GM21381 (cell line): ENCODE measurements around the gene ANO5.
"Not testable (repeated sequence)": the region's sequence is repeated elsewhere in the genome, so short reads cannot be mapped to it uniquely, and the experiment has no call there.

Source experiments
- ATAC-seq: cut with Tn5 transposase; IDR thresholded peaks from one replicate; pipeline ENCODE4 v1.9.1; 2021; ENCODE audit warnings: mild to moderate bottlenecking, moderate library complexity; ENCODE audit not compliant: unreplicated experiment

Gene ANO5

DNA sequence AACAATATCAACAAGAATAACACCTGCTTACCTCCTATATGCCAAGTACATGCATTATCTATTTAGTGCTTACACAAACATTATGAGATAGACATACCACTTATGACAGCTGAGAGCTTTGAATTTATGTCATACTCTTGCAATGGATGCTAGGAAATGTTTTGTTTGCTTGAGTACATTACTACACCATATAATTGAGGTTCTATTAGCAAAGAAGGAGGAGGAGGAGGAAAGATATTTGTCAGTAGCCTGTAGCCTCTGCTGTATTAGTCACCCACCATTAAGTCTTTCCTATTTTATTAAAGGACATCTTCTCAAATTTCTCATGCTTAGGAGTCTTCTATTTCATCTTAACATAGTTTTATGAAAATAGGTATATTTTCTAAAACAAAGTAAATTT, 6.4 kb downstream of the ANO5 start:
- no peak for ATAC-seq

DNA sequence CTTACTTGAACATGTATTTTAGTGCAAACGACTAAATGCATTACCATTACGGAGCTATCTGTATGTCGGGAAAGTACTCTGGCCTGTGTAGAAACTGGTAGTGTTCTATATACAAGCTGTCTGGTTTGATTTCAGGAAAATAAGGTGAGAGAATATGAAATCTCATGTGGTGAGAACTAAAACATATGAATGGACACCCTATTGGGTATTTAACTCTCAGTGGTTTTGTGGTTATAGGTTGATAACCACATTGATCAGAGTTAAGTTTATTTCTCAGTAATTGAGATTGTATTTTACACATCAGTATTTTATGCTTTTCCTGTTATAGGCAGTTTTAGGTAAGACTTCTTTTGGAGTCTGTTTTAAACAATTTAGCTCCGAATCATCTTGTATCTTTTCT, 10.4 kb downstream of the ANO5 start:
- peak; percentile 79 for ATAC-seq

DNA sequence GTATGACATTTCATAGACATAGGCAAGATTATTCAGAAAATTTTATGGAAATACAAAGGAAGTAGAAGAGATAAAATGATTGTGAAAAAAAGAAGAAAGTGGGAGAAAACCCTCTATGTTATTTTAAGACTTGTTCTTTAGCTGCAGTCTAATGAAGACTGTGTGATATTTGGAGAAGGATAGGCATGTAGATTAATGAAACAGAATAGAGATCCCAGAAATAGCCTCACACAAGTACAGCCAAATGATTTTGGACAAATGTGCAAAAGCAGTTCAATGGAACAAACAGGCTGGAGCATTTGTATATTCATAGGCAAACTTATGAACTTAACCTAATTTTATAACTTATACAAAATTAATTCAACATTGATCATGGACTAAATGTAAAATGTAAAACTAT, 14.3 kb downstream of the ANO5 start:
- no peak for ATAC-seq

DNA sequence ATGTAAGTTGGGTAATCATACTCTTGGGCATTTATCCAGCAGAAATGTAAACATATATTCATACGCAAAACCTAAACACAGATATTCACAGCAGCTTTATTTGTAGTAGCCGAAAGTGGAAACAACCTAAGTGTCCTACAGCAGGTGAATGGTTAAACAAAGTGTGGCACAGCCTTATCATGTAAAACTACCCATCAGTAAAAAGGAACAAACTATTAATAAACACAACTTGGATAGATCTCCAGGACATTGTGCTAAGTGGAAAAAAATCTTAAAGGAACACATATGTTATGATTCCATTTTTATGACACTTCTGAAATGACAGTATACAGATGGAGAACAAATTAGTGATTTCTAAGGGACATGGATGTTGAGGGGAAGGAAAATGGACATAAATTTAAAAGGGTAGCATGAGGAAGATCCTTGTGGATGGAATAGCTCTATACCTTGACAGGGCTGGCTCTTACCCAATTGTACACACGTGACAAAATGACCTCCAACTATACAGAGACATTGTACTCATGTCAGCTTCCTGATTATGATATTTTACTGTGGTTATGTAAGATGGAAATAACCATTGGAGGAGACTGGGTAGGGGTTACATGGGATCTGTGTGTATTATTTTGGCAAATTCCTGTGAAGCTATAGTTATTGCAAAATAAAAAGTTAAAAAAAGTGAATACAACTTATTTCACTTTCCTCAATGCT, 15.4 kb downstream of the ANO5 start:
- no peak for ATAC-seq

DNA sequence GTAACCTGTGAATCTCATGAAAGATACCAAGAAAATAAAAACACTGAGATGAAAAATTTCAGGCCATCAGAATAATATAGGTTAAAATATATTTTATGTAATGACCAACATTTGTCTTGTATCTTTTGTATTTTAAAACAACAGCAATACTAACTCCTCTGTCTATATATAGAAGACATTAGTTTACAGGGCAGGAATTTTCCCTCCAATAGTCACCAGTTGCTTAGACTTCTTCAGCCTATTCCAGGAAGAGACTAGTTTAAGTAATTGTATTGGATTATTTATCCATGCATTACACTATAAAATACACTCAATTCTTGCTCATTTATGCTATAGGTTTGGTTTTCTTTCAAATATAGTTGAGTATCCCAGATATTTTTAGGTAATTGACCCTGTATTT, 24.1 kb downstream of the ANO5 start:
- no peak for ATAC-seq

DNA sequence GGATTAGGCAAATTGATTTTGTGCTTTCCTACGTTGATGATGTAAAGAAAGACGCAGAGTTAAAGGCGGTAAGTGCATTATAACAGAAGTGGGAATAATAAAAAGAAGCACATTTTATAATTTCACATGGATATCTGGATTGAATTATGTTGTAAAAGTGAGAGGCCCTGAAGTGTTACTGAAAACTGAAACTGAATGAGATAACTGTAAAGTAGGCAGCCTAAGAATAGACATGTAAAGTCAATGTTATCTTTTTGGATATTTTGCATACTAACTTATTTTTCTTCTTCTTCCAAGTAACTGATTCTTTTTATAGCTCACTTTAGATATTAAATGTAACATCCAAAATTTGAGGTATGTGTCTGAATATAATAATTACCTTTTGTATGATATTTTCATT, 28.3 kb downstream of the ANO5 start:
- no peak for ATAC-seq

DNA sequence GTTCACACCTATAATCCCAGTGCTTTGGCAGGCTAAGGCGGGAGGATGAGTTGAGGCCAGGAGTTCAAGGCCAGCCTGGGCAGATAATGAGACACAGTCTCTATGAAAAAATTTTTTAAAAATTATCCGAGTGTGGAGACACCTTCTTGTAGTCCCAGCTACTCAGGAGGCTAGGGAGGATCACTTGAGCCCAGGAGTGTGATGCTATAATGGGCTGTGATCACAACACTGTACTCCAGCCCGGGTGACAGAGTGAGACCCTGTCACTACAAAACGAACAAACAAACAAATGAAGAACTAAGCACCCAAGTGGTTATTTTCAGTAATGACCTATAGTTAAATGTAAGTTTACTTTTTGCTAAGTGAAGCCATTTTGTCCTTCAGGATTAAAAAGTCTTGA, 32.3 kb downstream of the ANO5 start:
- ATAC-seq, result no peak

DNA sequence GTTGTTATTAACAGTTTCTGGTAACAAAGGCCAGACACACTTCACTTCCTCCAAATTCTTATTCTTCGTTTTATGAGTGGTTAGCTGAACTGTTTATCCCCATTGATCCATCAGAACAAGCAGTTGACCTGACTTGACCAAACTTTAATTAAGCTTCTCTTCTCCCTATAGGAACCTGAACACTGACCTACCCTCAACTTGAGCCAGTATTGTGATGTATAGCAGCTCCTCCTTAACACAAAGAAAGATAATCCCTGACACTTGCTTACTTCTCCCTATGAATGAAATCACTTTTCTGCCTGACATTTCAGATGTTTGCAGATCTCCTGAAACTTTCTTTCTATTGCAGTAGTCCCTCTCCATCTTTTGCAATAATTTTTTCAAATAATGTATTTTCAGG, 41.9 kb downstream of the ANO5 start:
- ATAC-seq, result no peak

DNA sequence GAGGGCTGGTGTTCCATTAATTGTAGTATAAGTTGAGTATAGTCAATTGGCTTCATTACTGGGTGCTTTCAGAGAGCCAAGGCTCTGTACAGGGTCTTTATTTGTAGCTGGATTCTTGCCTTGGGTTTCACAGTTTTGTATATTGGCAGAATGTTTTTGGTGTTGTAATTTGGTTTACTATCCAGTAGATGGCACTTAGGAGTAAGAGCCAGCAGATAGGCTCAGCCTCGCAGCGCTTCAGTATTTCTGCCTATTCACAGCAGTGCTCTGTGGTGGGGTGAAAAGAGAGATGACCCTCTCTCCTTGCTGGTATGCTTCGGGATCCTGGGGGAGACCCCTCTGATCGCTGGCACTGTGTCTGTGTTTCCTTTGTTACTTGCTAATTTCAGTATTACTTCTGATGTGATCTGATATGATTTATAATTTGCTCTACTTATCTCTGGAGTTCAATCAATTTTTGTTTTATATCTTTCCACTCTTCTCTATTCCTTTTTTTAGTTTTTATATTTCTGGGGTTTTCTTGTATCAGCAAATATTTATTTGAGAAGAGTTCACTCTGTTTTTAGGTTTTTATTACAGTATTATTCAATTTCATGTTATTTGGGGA, 52.2 kb downstream of the ANO5 start:
- ATAC-seq, result peak; percentile 92

DNA sequence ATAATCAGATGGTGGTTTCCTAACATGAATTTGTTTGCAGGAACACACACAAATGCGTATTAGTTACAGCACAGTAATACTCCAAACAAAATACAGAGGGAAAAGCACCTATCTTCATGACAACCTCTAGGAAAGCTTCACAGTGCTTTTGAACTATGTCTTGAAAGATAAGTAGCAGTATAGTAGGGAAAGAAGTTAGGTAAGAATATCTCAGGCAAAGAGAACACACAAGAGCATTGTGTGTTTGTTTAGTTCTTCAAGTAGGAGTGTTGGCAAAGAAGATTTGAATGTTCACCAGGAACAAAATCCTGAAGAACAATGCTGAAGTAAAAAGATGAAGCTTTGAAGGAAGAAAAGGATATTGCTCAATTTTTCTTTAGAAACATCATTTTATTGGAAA, 54.1 kb downstream of the ANO5 start:
- ATAC-seq, result no peak

DNA sequence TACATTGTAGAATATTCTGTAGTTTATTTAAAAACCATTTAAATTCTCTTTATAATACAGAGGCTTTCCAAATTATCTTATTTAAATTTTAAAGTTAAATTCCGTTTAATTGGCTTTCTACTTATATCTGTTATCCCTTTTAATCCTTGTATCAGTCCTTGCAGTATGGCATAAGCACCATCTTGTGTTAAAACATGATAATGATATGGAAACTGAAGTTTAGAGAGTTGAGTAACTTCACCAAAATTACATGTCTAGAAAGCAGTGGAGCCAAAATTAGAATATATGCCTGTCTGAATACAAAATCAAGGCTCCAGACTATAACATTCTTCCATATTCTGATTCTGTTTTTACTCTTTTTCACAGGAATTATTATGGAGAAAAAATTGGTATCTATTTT, 57.0 kb downstream of the ANO5 start:
- no peak for ATAC-seq

DNA sequence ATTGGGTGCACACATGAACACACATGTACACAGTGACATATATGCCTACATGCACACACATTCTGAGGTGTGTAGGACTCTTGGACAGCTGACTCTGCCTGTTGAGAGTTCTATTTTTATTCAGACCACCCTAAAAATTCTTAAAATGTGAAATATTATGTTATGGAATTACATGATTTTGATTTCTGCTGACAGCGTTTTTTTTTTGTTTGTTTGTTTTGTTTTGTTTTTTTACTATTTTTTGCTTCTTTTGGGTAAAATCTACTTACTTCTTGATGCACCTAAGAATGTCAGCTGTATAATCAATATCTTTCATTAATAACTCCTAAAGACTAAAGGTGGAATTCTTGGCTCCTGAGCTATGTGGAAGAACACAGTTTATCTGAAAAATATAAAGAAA, 64.0 kb downstream of the ANO5 start:
- no peak for ATAC-seq

DNA sequence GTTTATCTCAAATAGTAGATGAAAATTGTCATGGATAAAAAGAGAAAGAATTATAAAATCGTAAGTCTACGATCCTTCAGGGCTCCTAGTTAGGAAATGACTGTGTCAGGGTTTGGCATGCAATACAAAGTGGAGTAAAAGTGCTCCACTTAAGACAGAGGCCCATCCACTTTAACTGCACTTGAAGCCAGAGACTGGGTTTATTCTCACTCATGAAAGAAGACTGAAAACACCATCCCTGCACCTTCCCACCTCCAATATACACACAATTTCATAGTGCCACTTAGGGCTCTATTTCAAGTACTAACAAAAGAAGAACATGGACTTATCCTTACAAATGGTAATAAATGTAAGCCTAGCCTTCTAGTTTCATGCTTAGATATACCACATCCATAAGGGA, 70.7 kb downstream of the ANO5 start:
- no peak for ATAC-seq

DNA sequence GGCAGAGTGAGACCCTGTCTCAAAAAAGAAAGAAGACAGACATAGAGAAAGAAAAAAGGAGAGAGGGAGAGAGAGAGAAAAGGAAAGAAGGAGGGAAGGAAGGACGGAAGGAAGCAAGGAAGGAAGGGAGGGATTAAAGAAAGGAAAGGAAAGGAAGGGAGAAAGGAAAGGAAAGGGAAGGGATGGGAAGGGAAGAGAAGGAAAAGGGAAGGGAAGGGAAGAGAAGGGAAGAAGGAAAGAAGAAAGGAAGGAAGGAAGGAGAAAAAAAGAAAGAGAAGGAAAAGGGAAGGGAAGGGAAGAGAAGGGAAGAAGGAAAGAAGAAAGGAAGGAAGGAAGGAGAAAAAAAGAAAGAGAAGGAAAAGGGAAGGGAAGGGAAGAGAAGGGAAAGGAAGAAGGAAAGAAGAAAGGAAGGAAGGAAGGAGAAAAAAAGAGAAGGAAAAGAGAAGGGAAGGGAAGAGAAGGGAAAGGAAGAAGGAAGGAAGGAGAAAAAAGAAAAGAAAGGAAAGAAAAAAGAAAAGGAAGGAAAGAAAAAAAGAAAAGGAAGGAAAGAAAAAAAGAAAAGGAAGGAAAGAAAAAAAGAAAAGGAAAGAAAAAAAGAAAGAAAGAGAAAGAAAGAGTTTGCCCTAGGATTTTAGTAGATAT, 76.2 kb downstream of the ANO5 start:
- not testable (repeated sequence) for ATAC-seq

DNA sequence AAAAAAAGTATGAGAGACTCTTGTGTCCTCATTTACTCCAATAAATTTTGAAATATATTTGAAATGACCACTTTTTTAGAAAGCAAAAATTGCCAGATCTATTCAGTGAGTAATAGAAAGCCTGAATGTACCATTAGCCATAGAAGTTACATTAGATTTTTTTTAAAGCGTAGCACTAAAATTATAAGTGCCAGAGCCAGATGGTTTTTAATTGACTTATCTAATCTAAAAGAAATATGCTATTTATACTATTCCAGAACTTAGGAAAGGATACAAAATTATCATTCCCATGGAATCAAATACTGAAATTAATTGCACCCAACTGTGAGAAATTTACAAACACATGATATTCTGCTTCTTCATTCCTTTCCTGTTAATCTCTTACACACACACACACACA, 80.9 kb downstream of the ANO5 start:
- no peak for ATAC-seq

DNA sequence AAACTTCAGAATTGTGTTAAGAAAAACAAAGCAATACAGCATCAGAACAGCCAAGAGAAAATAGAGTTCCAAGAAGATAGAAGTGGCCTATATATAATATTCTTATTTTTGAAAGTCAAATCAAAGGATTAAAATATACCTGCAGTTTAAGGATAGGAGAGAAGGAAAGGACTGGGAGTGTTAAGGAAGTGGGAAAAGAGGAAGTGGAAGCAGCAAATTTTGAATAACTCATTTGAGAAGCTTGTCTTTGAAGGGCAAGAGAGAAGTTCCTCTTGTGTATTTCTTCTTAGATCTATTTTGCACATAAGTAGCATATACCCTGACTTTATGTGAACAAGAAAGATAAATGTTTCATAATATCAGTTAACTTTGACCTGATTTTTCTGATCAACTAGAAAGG, 82.7 kb downstream of the ANO5 start:
- no peak for ATAC-seq

DNA sequence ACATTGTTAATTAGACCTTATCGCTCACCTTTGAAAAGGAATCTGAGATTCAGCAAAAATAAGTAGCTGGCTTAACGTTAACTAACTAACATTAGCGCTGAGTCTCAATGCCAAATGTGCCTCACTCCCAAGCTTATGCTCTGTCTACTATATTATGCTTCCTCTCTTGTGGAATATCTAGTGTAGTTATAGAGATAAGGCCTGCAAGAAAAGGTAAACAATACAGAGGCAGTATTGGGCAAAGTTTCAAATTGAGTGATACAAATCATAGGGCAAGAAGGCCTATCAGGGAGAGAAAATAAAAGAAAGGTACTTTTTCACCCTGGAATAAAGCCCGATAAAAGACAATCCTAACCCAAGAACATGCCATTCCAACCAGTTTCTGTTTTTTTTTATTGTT, 83.7 kb downstream of the ANO5 start:
- ATAC-seq, result no peak

DNA sequence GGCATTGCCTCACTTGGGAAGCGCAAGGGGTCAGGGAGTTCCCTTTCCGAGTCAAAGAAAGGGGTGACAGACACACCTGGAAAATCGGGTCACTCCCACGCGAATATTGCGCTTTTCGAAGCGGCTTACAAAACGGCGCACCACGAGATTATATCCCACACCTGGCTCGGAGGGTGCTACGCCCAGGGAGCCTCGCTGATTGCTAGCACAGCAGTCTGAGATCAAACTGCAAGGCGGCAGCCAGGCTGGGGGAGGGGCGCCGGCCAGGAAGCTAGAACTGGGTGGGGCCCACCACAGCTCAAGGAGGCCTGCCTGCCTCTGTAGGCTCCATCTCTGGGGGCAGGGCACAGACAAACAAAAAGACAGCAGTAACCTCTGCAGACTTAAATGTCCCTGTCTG, 92.1 kb downstream of the ANO5 start:
- ATAC-seq, result not testable (repeated sequence)

DNA sequence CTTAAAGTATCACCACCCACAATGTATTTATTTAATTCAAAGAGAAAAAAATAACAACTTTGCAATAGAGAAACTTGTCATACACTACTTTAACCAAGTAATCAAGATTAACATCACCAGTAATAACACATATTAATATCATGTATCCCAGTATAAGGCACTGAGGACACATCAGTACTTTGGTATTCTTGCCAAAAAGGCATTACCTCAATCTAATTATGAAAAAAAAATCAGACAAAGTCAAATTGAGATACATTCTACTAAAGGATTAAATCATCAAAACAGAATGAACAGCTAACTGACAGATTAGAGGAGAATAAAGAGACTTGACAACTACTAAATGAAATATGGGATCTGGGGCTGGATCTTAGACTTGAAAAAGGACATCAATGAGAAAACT, 109.5 kb downstream of the ANO5 start:
- ATAC-seq, result no peak

DNA sequence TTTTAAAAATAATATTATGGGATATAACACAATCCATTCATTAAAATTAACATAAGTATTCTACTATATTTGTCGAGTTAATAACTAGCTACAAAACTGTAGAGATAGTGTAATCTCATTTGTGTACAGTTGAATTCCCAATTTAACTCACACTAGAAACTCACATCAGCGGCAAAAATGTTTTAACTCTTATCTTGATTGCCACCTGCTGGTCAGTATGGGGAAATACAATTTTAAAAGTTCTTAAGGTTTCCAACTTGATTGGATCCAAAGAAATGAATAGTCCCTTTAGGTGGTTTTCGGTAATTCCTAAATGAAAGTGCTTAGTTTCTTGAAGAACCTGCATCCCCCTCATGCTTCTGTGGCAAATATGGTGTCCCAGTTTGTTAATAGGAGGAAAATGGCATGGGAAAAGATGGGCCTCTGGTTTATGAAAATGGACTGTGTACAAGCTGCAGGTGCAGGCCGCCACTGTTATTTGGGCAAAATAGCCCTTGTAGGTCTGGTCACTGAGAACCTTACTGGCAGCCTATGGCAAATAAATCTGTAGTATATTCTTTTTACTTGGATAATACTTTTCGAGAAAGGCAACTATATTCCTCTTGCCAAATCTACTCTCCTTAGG, 111.6 kb downstream of the ANO5 start:
- ATAC-seq, result peak; percentile 64

DNA sequence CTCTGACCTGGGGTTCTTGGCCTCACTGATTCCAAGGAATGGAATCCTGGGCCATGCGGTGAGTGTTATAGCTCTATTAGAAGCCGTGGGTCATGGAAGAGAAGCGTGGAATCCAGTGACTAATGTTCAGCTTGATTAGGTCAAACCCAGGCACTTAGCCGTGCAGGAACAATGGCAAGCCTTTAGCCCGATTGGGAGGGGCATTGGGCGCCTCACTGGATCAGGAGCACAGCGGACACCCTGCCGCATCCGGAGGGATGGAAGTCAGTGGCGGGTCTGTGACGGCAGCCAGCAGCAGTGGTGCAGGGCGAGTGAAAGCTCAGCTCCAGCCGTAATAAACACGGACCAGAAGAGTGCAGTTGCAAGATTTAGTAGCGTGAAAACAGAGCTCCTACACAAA, 124.8 kb downstream of the ANO5 start:
- no peak for ATAC-seq

DNA sequence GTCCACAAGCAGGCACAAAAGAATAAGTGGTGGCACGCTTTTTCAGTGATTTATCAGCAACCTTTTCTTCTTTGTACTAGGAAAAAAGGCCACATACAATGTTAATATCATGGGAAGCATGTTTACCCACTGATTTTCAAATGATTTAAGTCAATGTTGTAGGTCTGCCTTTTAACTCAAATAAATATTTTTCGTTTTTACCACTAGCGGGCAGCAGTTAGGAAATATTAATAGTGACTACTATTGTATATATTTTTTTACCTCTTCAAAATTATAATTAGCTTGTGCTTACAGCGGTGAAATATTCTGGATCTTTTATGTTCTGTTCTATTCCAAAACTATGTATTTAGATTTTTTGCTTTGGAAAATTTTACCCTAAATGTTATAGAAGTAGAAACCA, 138.9 kb downstream of the ANO5 start:
- ATAC-seq, result no peak
